CD14-positive monocyte (primary cell): ENCODE results near the gene GRM4. TPM values are rescaled to one million over a fixed set of nuclear protein-coding genes. Genes with fewer than 3 reads are reported as not detected.

Experiments
- DNase-seq, 3 donors: peaks; one replicate each; pipeline ENCODE4 v3.0.0-alpha.2; 2011 to 2022
- H2AFZ ChIP-seq: 2 replicates; pipeline ENCODE4 v1.6.0; 2012; ENCODE audit warnings: mild to moderate bottlenecking, low read depth, low read length, inconsistent platforms; ENCODE audit not compliant: insufficient read depth, poor library complexity, severe bottlenecking
- H3K27ac ChIP-seq, 2 donors: 1 replicate in 1 of 2; 2 replicates in 1 of 2; pipeline ENCODE4 v1.5.1; 2012 to 2013; ENCODE audit warnings: low read length in 2 of 2, control low read depth in 1 of 2, inconsistent platforms in 1 of 2, low read depth in 1 of 2, mild to moderate bottlenecking in 1 of 2
- H3K27me3 ChIP-seq, 2 donors: one replicate each; pipeline versions ENCODE4 v1.6.0 to v1.6.1; 2011 to 2013; ENCODE audit warnings: low read length in 2 of 2; ENCODE audit not compliant: control insufficient read depth in 2 of 2, insufficient read depth in 2 of 2
- H3K36me3 ChIP-seq, 2 donors: replicated peaks in 1 of 2; 1 replicate in 1 of 2; 2 replicates in 1 of 2; pipeline versions ENCODE4 v1.5.1 to v1.6.1; 2012 to 2013; ENCODE audit warnings: low read length in 2 of 2, control low read depth in 1 of 2, inconsistent platforms in 1 of 2, mild to moderate bottlenecking in 1 of 2; ENCODE audit not compliant: insufficient read depth in 2 of 2, control insufficient read depth in 1 of 2
- H3K4me1 ChIP-seq, 2 donors: 1 replicate in 1 of 2; 2 replicates in 1 of 2; pipeline versions ENCODE4 v1.5.1 to v1.6.1; 2012 to 2013; ENCODE audit warnings: low read length in 2 of 2, control low read depth in 1 of 2, inconsistent platforms in 1 of 2, mild to moderate bottlenecking in 1 of 2, moderate library complexity in 1 of 2; ENCODE audit not compliant: insufficient read depth in 2 of 2, control insufficient read depth in 1 of 2
- H3K4me2 ChIP-seq: replicated peaks from 2 replicates; pipeline ENCODE3; 2012; ENCODE audit warnings: low read length, moderate library complexity, mild to moderate bottlenecking; ENCODE audit not compliant: poor library complexity, severe bottlenecking; ENCODE audit errors: extremely low read depth
- H3K4me3 ChIP-seq, 3 experiments: fragments of 200-600 bp in 1 of 3; sonication (generic) in 1 of 3; replicated peaks in 1 of 3; 1 replicate in 2 of 3; 2 replicates in 1 of 3; pipeline ENCODE4 v1.5.1; 2011 to 2013; ENCODE audit warnings: low read length in 3 of 3, mild to moderate bottlenecking in 3 of 3, control low read depth in 2 of 3, low read depth in 2 of 3, inconsistent platforms in 1 of 3, moderate library complexity in 1 of 3
- H3K79me2 ChIP-seq: 2 replicates; pipeline ENCODE4 v1.6.0; 2012; ENCODE audit warnings: mild to moderate bottlenecking, control low read depth, inconsistent platforms, low read length, moderate library complexity; ENCODE audit not compliant: insufficient read depth
- H3K9ac ChIP-seq: 2 replicates; pipeline ENCODE4 v1.6.0; 2017; ENCODE audit warnings: low read length, mild to moderate bottlenecking; ENCODE audit not compliant: insufficient read depth, poor library complexity, severe bottlenecking
- H3K9me3 ChIP-seq, 2 donors: replicated peaks in 1 of 2; 1 replicate in 1 of 2; 2 replicates in 1 of 2; pipeline versions ENCODE4 v1.5.1 to v1.6.1; 2012 to 2013; ENCODE audit warnings: low read length in 2 of 2, control low read depth in 1 of 2; ENCODE audit not compliant: control insufficient read depth in 1 of 2, insufficient read depth in 1 of 2
- H4K20me1 ChIP-seq: 2 replicates; pipeline ENCODE4 v1.6.0; 2012; ENCODE audit warnings: mild to moderate bottlenecking, low read length, control low read depth, moderate library complexity; ENCODE audit not compliant: insufficient read depth
- H3K27ac Mint-ChIP-seq, 7 donors: one replicate each; pipeline ENCODE4 v1.8.0; 2020; ENCODE audit warnings: mild to moderate bottlenecking in 7 of 7, mixed read lengths in 7 of 7, moderate library complexity in 6 of 7, inconsistent platforms in 2 of 7
- H3K27me3 Mint-ChIP-seq, 3 donors: one replicate each; pipeline ENCODE4 v1.8.0; 2021 to 2022; ENCODE audit warnings: low read depth in 3 of 3, mild to moderate bottlenecking in 3 of 3, mixed read lengths in 3 of 3, moderate library complexity in 3 of 3, inconsistent platforms in 1 of 3
- H3K36me3 Mint-ChIP-seq, 2 donors: one replicate each; pipeline ENCODE4 v1.8.0; 2020; ENCODE audit warnings: mixed read lengths in 2 of 2, inconsistent platforms in 1 of 2, mild to moderate bottlenecking in 1 of 2
- H3K4me1 Mint-ChIP-seq: one replicate; pipeline ENCODE4 v1.8.0; 2020; ENCODE audit warnings: mild to moderate bottlenecking, mixed read lengths
- H3K4me3 Mint-ChIP-seq, 2 donors: one replicate each; pipeline ENCODE4 v1.8.0; 2020; ENCODE audit warnings: mild to moderate bottlenecking in 2 of 2, mixed read lengths in 2 of 2, moderate library complexity in 1 of 2
- H3K9me3 Mint-ChIP-seq, 7 donors: one replicate each; pipeline ENCODE4 v1.8.0; 2020 to 2022; ENCODE audit warnings: mixed read lengths in 7 of 7, mild to moderate bottlenecking in 6 of 7, moderate library complexity in 6 of 7, inconsistent platforms in 2 of 7
- CTCF ChIP-seq: fragments of 200-600 bp; IDR thresholded peaks from one replicate; pipeline ENCODE4 v1.8.0; 2022; ENCODE audit warnings: antibody characterized with exemption, mild to moderate bottlenecking
- WGBS: methylation state at CpG from one replicate; pipeline ENCODE4 v1.1.5; 2013; ENCODE audit warnings: missing lambda C conversion rate; ENCODE audit not compliant: insufficient coverage; 5-methylcytosine and 5-hydroxymethylcytosine counted together
- intact Hi-C, 2 donors: fragments of 100-400 bp; cut with micrococcal nuclease; formaldehyde crosslinking; loops; one replicate each; pipeline versions ENCODE4 v1.15.0 to v1.15.1; 2023
- polyA plus RNA-seq, 3 donors: library from polyadenylated mRNA; depleted of rRNA in 1 of 3; unstranded in 2 of 3; stranded (reverse) in 1 of 3; fragments of 300-500 nt in 2 of 3; fragments of >200 nt in 1 of 3; fragmentation: Illumina TruSeq in 2 of 3; gene quantifications; 1 replicate in 2 of 3; 2 replicates in 1 of 3; pipeline ENCODE4 v1.2.3, GENCODE V29; 2012 to 2021

Gene GRM4
- polyA plus RNA-seq, 3 donors: not detected

- Histone ChIP-seq H3K4me1 (no peaks in the 10 kb centered on the region), H3K36me3 (no peaks in the 10 kb centered on the region), H3K4me3 (no peak overlapping the region), H2AFZ (no peak overlapping the region), H3K27ac (no peak overlapping the region), H4K20me1 (no peaks in the 10 kb centered on the region), H3K79me2 (no peaks in the 10 kb centered on the region), H3K9ac (no peak overlapping the region), H3K4me2 (no peak overlapping the region), H3K27me3 (peaks cover 0 to 3% of the 10 kb centered on the region in 2 donors), H3K9me3 (no peaks in the 10 kb centered on the region)
- H3K9me3 Mint-ChIP-seq: peaks cover 0 to 5% (median 2%) of the 10 kb centered on the region in 7 donors
- TF ChIP-seq CTCF: no peak
- H3K27ac Mint-ChIP-seq: no peak overlapping the region
- no peak overlapping the region for H3K4me3 Mint-ChIP-seq
- WGBS: 67% methylated on average over 3 of the region's 5 CpGs
- H3K36me3 Mint-ChIP-seq: no peaks in the 10 kb centered on the region
- H3K27me3 Mint-ChIP-seq: peaks cover 9 to 21% (median 17%) of the 10 kb centered on the region in 3 donors
- no peak for DNase-seq
- H3K4me1 Mint-ChIP-seq: no peaks in the 10 kb centered on the region
- intact Hi-C loops: no loop called here
These were observed 55.0 kb downstream of the GRM4 start for GRCh38 chr6:34090935-34091334.

GRCh38 chr6:34090529-34090928, 55.4 kb downstream of the GRM4 start:
- H3K27ac ChIP-seq: no peak overlapping the region
- Mint-ChIP-seq H3K9me3 (peaks cover 0 to 5% (median 2%) of the 10 kb centered on the region in 7 donors), H3K27ac (no peak overlapping the region), H3K4me3 (no peak overlapping the region), H3K36me3 (no peaks in the 10 kb centered on the region), H3K4me1 (no peaks in the 10 kb centered on the region), H3K27me3 (peaks cover 9 to 19% (median 14%) of the 10 kb centered on the region in 3 donors)
- peaks cover 0 to 3% of the 10 kb centered on the region in 2 donors for H3K27me3 ChIP-seq
- H2AFZ ChIP-seq: no peak overlapping the region
- H3K4me2 ChIP-seq: no peak overlapping the region
- WGBS: 83% methylated on average over 3 of the region's 9 CpGs
- H3K9ac ChIP-seq: no peak overlapping the region
- no peaks in the 10 kb centered on the region for H3K4me1 ChIP-seq
- intact Hi-C loops: no loop called here
- no peaks in the 10 kb centered on the region for H4K20me1 ChIP-seq
- H3K4me3 ChIP-seq: no peak overlapping the region
- TF ChIP-seq CTCF: no peak
- no peaks in the 10 kb centered on the region for H3K79me2 ChIP-seq
- no peaks in the 10 kb centered on the region for H3K36me3 ChIP-seq
- DNase-seq: no peak
- H3K9me3 ChIP-seq: no peaks in the 10 kb centered on the region
